Astrocyte (in vitro differentiated cells and primary cell): Measurements from ENCODE around the gene ABCC11.

ENCODE experiments used
- CTCF ChIP-seq: IDR thresholded peaks from 2 replicates; pipeline ENCODE4 v1.5.1; 2011; ENCODE audit warnings: low read depth, mild to moderate bottlenecking, inconsistent platforms, low read length, moderate library complexity; ENCODE audit not compliant: insufficient read depth
- EZH2 ChIP-seq: IDR thresholded peaks from 2 replicates; pipeline ENCODE4 v1.6.1; 2012; ENCODE audit warnings: mild to moderate bottlenecking, low read length, inconsistent platforms; ENCODE audit not compliant: insufficient read depth

DNA sequence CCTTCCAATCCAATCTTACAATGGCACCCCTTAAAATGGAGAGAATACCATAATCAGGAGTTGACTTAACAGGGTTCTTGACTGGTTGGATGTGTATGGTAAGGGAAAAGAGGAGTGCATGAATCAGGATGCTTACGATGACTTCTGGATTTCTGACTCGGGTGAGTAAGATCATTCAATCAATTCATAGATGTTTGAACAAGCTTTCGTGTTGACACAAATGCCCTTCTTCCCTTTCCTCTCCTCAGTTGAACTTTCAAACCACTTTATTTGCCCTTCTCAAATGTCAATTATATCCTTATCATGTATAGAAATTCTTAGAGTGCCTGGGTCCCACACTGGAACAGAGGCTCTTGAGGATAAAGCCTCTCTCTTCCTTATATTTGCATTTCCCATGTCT is 117.4 kb downstream of the ABCC11 start:
- TF ChIP-seq EZH2 (no peak), CTCF (no peak)
